Measurements from ENCODE around the gene ANKRD13D. TPM values are rescaled to one million over a fixed set of nuclear protein-coding genes. Genes with fewer than 3 reads are reported as not detected.
"Not testable (repeated sequence)": the region's sequence is repeated elsewhere in the genome, so short reads cannot be mapped to it uniquely, and the experiment has no call there.

Gene ANKRD13D
- total and polyA plus RNA-seq, 11 donors, result 7.6 to 43.6 (median 12.8) TPM

GRCh38 chr11:67256477-67257135 lies 32.5 kb upstream of the ANKRD13D start:
- H3K4me3 ChIP-seq, result no peak overlapping the region
- 72 to 76% (median 75%) methylated on average over 5 of the region's 5 CpGs for WGBS, 4 donors
- no peaks in the 10 kb centered on the region for H3K9me3 ChIP-seq
- no peak overlapping the region for H3K27ac ChIP-seq
- peaks cover 0 to 25% (median 3%) of the 10 kb centered on the region in 12 donors for H3K4me1 ChIP-seq
- no peaks in the 10 kb centered on the region for H3K27me3 ChIP-seq
- peaks cover 0 to 62% (median 58%) of the 10 kb centered on the region in 9 donors for H3K36me3 ChIP-seq
- TF ChIP-seq CTCF (IDR thresholded peaks at IDR 0.05) (no peak), POLR2A (IDR thresholded peaks at IDR 0.05) (no peak)
- DNase-seq (no peak), ATAC-seq (no peak)
- intact Hi-C loops (cut with DNase I), result no loop called here

- Histone ChIP-seq H3K4me3 (no peak overlapping the region), H3K27me3 (no peaks in the 10 kb centered on the region), H3K36me3 (peaks cover 0 to 24% (median 20%) of the 10 kb centered on the region in 9 donors), H3K27ac (no peak overlapping the region), H3K9me3 (no peaks in the 10 kb centered on the region), H3K4me1 (peaks cover 2 to 31% (median 15%) of the 10 kb centered on the region in 12 donors)
- 78 to 84% (median 83%) methylated on average over 6 of the region's 6 CpGs for WGBS, 4 donors
- no peak for ATAC-seq
- intact Hi-C loops (cut with DNase I), result loop anchor here in 1 of 10 donors (5.0 kb wide), 1 partner anchor 122 kb away; no protein-coding TSS in a partner anchor
- TF ChIP-seq CTCF (IDR thresholded peaks at IDR 0.05), result no peak
- DNase-seq, result peak in 2 of 5 donors; percentile 13 to 27
Measured at GRCh38 chr11:67260406-67260805, 28.7 kb upstream of the ANKRD13D start.

- ATAC-seq (peak in 3 of 4 donors; percentile 11 to 56 (median 14)), DNase-seq (peak in 4 of 5 donors; percentile 68 to 90 (median 77))
- Histone ChIP-seq H3K36me3 (peaks cover 0 to 18% (median 14%) of the 10 kb centered on the region in 9 donors), H3K27ac (peak overlapping the region in 1 of 12 donors; percentile 6), H3K4me1 (peaks cover 2 to 38% (median 18%) of the 10 kb centered on the region in 12 donors), H3K4me3 (peak overlapping the region in 11 of 12 donors; percentile 16 to 56 (median 42))
- intact Hi-C loops (cut with DNase I), result loop anchor here in 1 of 10 donors (5.0 kb wide), 1 partner anchor 121 kb away; no protein-coding TSS in a partner anchor
- not testable (repeated sequence) for H3K27me3 ChIP-seq, H3K9me3 ChIP-seq
- 32 to 40% (median 36%) methylated on average over 45 to 50 of the region's 50 CpGs for WGBS, 4 donors
Measured at GRCh38 chr11:67260885-67261639, 28.0 kb upstream of the ANKRD13D start.

- peak overlapping the region in 11 of 12 donors; percentile 16 to 56 (median 42) for H3K4me3 ChIP-seq
- TF ChIP-seq POLR2A (IDR thresholded peaks at IDR 0.05), result no peak
- peak in 2 of 12 donors; percentile 11 to 33 for TF ChIP-seq CTCF (IDR thresholded peaks at IDR 0.05)
- DNase-seq (peak in 1 of 5 donors; percentile 64), ATAC-seq (peak in 1 of 4 donors; percentile 1)
- no peaks in the 10 kb centered on the region for H3K9me3 ChIP-seq
- H3K36me3 ChIP-seq, result peaks cover 0 to 12% (median 8%) of the 10 kb centered on the region in 9 donors
- H3K27me3 ChIP-seq, result no peaks in the 10 kb centered on the region
- H3K4me1 ChIP-seq, result peaks cover 2 to 38% (median 19%) of the 10 kb centered on the region in 12 donors
- 12 to 20% (median 15%) methylated on average over 6 to 18 of the region's 18 CpGs for WGBS, 4 donors
- peak overlapping the region in 1 of 12 donors; percentile 6 for H3K27ac ChIP-seq
- intact Hi-C loops (cut with DNase I), result loop anchor here in 1 of 10 donors (5.0 kb wide), 1 partner anchor 121 kb away; no protein-coding TSS in a partner anchor
Measured at GRCh38 chr11:67261640-67261945, 27.5 kb upstream of the ANKRD13D start.

Data from heart left ventricle (tissue), 16 donors.